ENCODE measurements around the gene FREM1. TPM values are rescaled to one million over a fixed set of nuclear protein-coding genes. Genes with fewer than 3 reads are reported as not detected.

FREM1 gene
- total and polyA plus RNA-seq, 12 donors = 2.8 to 24.1 (median 7.1) TPM

DNA sequence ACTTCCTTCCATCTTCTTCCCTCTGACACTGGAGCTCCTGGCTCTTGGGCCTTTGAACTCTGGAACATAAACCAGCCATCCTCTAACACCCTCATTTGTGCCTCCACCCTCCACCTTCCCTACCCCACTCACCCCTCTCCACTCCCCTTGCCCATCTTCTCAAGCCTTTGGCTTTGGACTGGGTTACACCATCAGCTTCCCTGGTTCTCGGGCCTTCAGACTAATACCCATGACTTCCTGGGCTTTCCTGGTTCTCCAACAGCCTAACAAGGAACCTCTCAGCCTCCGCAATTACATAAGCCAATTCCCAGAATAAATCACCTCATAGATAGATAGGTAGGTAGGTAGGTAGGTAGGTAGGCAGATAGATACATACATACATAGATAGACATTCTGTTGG is 67.1 kb downstream of the FREM1 start:
- intact Hi-C loops (cut with DNase I) = no loop called here
- Histone ChIP-seq H3K36me3 (replicated peaks in 1 of 2) (no peaks in the 10 kb centered on the region), H3K27me3 (no peaks in the 10 kb centered on the region), H3K4me3 (no peak overlapping the region), H3K9me3 (replicated peaks in 1 of 3) (no peaks in the 10 kb centered on the region), H3K27ac (no peak overlapping the region), H3K4me1 (replicated peaks in 1 of 2) (no peaks in the 10 kb centered on the region)
- TF ChIP-seq, protein P1, sequence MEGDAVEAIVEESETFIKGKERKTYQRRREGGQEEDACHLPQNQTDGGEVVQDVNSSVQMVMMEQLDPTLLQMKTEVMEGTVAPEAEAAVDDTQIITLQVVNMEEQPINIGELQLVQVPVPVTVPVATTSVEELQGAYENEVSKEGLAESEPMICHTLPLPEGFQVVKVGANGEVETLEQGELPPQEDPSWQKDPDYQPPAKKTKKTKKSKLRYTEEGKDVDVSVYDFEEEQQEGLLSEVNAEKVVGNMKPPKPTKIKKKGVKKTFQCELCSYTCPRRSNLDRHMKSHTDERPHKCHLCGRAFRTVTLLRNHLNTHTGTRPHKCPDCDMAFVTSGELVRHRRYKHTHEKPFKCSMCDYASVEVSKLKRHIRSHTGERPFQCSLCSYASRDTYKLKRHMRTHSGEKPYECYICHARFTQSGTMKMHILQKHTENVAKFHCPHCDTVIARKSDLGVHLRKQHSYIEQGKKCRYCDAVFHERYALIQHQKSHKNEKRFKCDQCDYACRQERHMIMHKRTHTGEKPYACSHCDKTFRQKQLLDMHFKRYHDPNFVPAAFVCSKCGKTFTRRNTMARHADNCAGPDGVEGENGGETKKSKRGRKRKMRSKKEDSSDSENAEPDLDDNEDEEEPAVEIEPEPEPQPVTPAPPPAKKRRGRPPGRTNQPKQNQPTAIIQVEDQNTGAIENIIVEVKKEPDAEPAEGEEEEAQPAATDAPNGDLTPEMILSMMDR (IDR thresholded peaks at IDR 0.05) = no peak
- TF ChIP-seq POLR2A (IDR thresholded peaks at IDR 0.05) = no peak
- DNase-seq = no peak
- 90 to 94% (median 93%) methylated on average over 2 of the region's 2 CpGs for WGBS, 4 donors

DNA sequence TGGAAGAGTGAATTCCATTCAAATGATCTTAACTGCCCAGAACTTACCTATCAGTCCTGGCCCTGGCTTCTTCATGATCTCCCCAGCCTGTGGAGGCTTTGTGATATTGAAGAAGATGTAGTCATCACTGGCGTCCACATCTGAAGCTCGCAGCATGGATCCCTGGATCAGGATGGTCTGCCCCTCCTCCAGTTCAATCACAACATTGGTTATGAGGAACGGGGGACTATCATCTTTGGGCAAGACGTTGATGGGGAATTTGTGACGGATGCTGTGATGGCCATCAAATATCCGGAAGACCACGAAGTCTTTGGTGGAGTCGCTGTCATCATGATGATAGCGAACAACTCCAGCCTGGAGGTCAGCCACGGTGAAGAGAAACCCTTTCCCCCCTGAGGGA is 68.0 kb downstream of the FREM1 start:
- Histone ChIP-seq H3K27ac (no peak overlapping the region), H3K9me3 (replicated peaks in 1 of 3) (no peaks in the 10 kb centered on the region), H3K36me3 (replicated peaks in 1 of 2) (no peaks in the 10 kb centered on the region), H3K27me3 (no peaks in the 10 kb centered on the region), H3K4me1 (replicated peaks in 1 of 2) (no peaks in the 10 kb centered on the region), H3K4me3 (no peak overlapping the region)
- DNase-seq = no peak
- no peak for TF ChIP-seq POLR2A (IDR thresholded peaks at IDR 0.05)
- TF ChIP-seq, protein P1 (IDR thresholded peaks at IDR 0.05) = no peak
- intact Hi-C loops (cut with DNase I) = no loop called here
- WGBS, 4 donors = 83 to 92% (median 87%) methylated on average over 10 of the region's 10 CpGs

DNA sequence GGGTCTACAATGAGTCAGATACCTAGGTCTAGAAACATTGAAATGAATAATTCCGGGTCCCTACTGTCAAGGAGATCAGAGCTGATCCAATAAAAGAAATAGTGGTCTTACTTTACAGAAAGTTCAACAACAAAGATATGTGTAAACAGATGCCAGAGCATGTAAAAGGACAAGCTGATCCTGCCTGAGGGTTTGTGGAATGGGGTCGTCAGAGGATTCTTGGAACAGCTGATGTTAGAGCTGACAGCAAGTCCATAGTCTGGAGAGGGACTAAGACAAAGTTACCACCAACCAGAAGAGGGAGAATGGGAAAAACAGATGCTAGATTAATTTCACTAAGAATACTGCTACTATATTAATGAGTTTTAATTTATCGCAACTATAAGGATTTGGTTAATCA is 71.5 kb downstream of the FREM1 start:
- intact Hi-C loops (cut with DNase I) = no loop called here
- H3K27ac ChIP-seq = no peak overlapping the region
- no peaks in the 10 kb centered on the region for H3K9me3 ChIP-seq (replicated peaks in 1 of 3)
- WGBS, 4 donors = 63 to 72% (median 71%) methylated on average over 3 of the region's 3 CpGs
- no peak for DNase-seq
- H3K27me3 ChIP-seq = no peaks in the 10 kb centered on the region
- TF ChIP-seq, protein P1 (IDR thresholded peaks at IDR 0.05) = no peak
- no peak for TF ChIP-seq POLR2A (IDR thresholded peaks at IDR 0.05)
- no peak overlapping the region for H3K4me3 ChIP-seq
- no peaks in the 10 kb centered on the region for H3K36me3 ChIP-seq (replicated peaks in 1 of 2)
- no peaks in the 10 kb centered on the region for H3K4me1 ChIP-seq (replicated peaks in 1 of 2)

DNA sequence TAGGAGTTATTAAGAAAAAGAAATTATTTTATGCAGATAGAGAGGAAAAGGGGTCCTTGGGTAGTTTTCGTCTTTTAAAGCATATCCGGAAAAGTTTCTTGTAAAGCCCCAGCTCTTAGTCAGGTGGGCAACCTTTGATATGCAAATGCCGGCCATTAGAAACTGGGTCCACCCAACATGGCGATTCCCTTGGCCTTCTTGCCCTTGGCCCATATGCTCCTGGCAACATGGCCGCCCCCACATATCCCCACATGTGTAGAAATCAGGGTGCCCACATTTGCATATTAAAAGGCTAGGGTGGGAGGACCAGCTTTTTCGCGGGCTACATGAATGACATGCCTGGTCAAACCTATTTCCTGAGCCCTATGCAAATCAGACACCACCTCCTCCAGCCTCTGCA is 73.3 kb downstream of the FREM1 start:
- Histone ChIP-seq H3K9me3 (replicated peaks in 1 of 3) (no peaks in the 10 kb centered on the region), H3K4me1 (replicated peaks in 1 of 2) (no peaks in the 10 kb centered on the region), H3K27ac (no peak overlapping the region), H3K36me3 (replicated peaks in 1 of 2) (no peaks in the 10 kb centered on the region), H3K4me3 (no peak overlapping the region), H3K27me3 (no peaks in the 10 kb centered on the region)
- no peak for TF ChIP-seq POLR2A (IDR thresholded peaks at IDR 0.05)
- TF ChIP-seq, protein P1 (IDR thresholded peaks at IDR 0.05) = no peak
- no peak for DNase-seq
- intact Hi-C loops (cut with DNase I) = no loop called here
- 90 to 94% (median 91%) methylated on average over 7 of the region's 7 CpGs for WGBS, 4 donors

Measured in adrenal gland (tissue), 12 donors.